ENCODE measurements around the gene CA10. TPM values are rescaled to one million over a fixed set of nuclear protein-coding genes. Genes with fewer than 3 reads are reported as not detected.

CA10 gene
- total RNA-seq, 1 donor from 2014 or later, result 5.0 TPM

GRCh38 chr17:51638971-51639370, 519.5 kb downstream of the CA10 start:
- no peak for DNase-seq

DNA sequence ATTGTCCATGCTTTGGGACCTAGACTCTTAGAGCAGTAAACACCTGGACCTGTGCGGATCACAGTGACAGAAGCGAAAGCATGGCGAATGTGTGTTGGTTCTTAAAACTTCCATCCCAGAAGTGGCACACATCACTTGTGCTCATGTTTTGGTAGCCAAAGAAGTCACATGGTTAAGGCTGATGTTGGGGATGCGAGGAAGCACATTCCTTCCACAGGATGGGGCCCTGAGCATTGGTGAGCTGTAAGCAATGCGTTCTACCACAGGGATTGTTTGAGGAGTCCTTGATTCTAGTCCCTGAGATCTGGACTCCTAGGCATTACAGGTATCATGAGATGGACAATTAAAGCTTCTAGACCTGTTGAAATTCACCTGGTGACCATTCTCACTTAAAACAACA, 522.2 kb downstream of the CA10 start:
- DNase-seq, result no peak

- DNase-seq, result no peak
These were observed 528.3 kb downstream of the CA10 start for GRCh38 chr17:51630101-51630671.

DNA sequence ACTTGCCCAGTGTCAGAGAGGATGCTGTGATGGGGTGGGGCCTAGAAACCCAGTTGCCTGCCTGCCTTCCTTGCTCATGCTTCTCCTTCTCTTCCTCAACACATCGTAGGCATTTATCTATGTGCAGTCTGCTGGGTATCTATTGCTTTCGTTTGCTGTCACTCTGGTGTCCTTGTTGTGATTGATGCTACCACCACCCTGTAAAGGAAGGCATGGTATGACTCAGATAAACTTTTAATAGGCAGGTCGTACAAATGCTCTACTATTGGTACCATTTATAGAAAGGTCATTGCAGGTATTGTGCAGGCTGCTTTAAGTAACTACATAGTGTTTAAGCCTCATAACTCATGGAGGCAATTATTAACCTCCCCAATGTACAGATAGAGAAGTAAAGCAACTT, 529.3 kb downstream of the CA10 start:
- DNase-seq, result no peak

DNA sequence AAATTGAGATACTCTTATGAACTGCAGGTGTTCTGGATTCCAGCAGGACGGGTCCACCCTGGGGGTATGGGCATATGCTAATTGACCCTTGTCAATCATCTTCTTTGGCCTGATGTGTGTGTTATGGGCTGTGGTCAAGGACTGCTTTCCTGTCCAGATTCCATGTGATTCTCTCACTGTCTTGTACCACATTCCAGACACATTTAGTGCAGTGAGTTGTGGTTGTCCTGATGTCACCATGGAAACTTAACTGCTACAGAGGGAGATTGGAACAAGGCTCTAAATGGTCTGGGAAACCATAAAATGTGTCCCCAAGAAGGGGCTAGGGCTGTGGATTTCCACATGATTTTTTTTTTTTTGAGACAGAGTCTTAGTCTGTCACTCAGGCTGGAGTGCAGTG, 530.7 kb downstream of the CA10 start:
- DNase-seq, result no peak

DNA sequence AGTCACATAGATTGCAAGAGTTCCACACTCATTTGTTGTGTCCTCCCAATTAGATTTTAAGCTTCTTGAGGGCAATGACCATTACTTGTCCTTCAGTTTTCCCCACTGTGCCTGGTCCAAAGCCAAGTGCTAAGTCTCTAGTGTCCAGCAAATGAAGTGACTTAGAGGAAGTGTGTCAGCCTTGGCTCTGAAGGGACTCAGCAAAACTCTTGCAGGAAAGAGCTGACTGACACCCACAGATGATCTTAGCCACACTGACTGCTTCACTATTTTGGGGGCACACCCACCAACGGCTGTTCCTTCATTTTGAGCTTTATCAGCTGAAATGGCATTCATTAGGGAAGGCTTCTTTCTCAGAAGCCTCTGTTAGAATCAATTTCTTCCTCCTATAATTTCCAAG, 540.0 kb downstream of the CA10 start:
- no peak for DNase-seq

DNA sequence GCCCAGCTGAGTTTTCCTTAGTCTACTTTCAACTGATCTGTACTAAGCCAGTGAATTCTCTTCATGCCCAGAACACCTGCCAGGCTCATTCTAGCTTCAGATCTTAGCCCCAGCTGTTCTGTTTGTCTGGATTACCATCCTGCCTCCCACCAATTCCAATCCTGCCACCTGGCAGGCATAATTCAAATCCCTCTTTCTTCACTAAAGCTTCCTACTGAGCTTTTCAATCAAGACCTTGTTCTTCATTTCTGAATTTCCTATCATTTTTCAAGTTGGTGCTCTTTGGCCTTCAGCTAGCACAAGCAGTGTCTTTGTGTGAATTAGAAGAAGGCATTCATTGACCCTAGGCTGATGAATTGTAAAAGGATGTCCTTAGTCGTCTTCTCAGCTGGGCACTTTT, 540.5 kb downstream of the CA10 start:
- DNase-seq, result no peak

GRCh38 chr17:51613255-51613654, 545.3 kb downstream of the CA10 start:
- DNase-seq, result no peak

GRCh38 chr17:51612692-51613091, 545.8 kb downstream of the CA10 start:
- no peak for DNase-seq

DNA sequence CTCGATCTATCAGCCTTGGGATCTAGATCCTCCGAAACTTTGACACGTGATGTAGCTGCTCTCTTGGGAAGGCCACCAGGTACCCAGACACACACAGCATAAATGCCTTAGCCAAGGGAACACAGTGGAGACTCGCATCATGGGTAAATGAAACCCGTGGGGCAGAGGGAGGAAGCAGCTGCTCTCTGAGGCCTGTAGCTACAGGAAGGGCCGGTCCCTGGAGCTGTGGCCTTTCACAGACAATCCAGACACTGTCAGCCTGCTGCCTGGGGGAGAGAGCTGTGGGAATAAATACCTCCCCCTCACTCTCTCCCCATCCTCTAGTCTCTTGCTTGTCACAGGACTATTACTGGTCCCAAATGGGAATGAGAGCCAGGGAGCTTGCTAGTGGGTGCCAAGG, 546.9 kb downstream of the CA10 start:
- DNase-seq, result no peak

DNA sequence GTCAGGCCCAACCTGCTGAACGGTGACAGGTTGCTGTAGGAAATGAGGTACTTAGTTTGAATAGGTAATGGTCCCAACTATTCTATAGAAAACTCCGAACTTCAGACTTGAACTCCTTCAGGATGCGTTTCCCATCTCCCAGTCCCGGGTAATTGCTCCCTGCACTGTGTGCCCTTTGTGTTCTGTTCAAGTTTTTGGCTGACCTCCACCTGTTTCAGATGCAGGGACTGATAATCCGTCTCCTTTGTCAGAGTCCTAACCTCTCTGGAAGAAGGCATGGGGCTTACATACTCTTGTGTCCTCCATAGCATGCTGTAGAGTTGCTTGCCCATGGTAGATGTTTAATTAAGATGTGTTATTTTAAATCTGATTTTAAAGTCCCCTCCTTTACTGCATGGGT, 547.7 kb downstream of the CA10 start:
- no peak for DNase-seq

- no peak for DNase-seq
These were observed 548.4 kb downstream of the CA10 start for GRCh38 chr17:51610155-51610554.

DNA sequence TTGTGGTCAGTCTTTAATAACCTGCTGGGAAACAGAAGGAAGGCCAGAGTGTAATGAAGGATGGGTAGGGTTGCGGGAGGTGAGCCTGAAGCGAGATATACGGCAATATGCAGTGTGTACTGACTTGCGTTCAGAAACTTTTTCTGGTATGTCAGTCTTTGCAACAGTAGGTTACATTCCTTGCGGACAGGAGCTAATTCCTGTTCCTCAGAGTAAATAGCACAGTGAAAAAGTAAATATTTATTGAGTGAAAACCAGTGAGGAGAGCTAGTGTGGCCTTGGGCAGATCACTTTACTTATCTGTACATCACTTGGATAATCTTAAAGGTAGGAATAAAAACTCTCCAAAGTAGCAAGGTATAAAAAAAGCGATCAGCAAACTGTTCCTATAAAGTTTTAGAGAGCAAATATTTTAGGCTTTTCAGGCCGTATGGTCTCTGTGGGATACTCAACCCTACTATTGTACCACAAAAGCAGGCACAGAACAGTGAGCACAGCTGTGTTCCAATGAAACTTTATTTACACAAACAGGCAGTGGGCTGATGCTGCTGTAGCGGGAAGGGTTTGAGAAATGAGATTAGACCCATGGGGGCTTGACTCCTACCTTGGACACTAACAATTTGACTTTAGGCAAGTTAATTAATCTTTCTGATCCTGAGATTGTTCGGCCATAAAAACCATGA, 550.1 kb downstream of the CA10 start:
- no peak for DNase-seq

DNA sequence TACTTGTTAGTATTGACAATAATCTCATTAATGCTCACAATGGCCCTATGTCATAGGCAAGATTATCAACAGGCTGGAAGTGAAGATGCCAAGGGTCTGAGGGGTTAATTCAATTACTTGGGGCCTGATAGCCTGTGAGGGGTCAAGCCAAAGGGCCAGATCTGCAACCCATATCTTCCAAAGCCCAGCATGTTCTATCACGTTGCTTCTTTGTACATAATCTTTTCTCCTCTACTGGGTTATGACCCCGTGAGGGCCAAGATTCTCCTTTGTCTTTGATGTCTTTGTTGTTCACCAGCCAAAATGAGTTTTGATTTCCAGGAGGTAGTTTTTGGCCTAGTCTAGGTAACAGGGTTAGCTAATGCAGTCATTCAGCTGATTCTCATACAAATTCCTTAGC, 551.0 kb downstream of the CA10 start:
- DNase-seq, result no peak

DNA sequence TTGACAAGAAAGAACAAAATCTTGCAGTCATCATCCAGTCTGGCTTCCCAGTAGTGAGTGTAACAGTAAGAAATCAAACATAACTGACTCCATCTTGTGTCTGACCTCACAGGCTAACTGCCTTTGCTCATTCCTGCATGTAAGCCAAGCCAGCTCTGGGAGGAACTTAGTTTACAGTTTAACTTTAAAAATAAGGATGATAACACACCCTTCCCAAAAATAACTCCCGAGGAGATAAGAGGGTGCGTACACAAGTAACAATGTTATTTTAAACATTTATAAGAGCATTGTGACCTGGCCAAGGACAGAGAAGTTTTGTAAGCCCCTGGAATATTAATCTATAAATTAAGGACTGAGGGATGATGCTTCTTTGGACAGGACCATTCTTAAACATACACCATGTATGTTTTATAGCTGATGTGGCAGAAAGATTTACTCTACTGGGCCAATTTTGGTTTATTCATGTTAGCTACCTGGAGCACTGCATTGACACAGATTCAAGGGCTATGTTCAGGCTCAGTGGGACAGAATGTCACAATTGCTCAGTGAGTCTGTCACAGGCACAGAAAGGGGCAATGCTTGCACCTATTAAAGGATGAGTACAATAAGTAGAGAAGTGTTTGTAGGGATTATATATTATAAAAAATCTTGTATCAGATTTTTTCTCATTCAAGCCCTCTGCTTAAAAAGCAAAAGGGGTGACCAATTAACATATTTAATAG, 554.1 kb downstream of the CA10 start:
- no peak for DNase-seq

GRCh38 chr17:51601622-51602261, 556.8 kb downstream of the CA10 start:
- DNase-seq, result no peak

- DNase-seq, result no peak
These were observed 559.7 kb downstream of the CA10 start for GRCh38 chr17:51598824-51599223.

- DNase-seq, result no peak
These were observed 561.2 kb downstream of the CA10 start for GRCh38 chr17:51597345-51597744.

- no peak for DNase-seq
These were observed 562.6 kb downstream of the CA10 start for GRCh38 chr17:51595826-51596398.

DNA sequence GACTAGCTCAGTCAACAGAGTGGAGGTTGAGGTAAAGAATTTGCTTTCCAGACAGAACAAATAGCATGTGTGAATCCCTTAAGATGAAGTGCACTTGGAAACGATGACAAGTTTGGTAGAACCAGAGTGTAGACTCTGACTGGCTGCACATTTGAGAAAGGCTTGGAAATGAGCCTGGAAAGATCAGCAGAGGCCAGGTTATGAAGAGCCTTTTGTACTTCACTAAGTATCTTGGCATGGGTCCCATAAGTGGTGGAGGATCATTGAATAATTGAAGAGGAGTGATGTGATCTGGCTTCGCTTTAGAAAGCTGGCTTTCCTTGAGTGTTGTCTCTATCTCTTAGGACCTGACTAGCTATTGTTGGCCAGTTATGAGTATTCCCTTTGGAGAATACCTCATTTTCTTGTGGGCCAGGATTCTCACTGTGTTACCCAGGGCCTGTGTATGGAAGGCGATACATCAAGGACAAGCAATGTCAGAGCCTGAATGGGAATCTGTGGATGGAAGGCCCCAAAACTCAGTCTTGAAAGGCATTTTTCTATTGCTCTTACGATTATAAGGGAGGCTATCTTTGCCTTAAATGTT, 568.4 kb downstream of the CA10 start:
- DNase-seq, result no peak

GRCh38 chr17:51588063-51588462, 570.5 kb downstream of the CA10 start:
- no peak for DNase-seq

DNA sequence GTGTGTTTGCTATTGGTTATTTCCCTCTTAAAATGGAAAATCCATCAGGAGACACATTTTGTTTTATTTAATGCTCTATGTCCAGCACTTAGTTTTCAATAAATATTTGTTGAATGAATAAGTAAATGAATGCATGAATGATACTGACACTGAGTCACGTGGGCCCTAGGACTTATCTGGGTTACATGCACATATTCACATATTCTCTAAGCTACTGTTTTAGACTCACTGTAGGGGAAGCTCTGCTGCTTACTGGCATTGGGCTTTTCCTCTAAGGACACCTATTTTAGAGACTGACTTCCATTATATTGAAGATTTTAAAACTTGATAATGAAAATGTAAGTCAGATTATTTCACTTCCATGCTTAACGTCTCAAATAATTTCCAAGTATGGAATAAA, 571.0 kb downstream of the CA10 start:
- DNase-seq, result no peak

All from occipital lobe (tissue), 2 donors.